HepG2 (cell line): Measurements from ENCODE around the gene USP20. TPM values are rescaled to one million over a fixed set of nuclear protein-coding genes. Genes with fewer than 3 reads are reported as not detected.

ENCODE experiments used
- ATAC-seq: fragments of 200-7000 bp; cut with Tn5 transposase; 3 replicates; pipeline ENCODE4 v1.9.1; 2020; ENCODE audit warnings: mild to moderate bottlenecking, moderate library complexity
- BruUV-seq: library from RNA; stranded (reverse); fragments of 400-500 nt; replicated peaks from 2 replicates; lab custom pipeline; 2021; lab: Mats Ljungman, UMichigan
- CTCF ChIA-PET: fragments of 300-600 bp; formaldehyde crosslinking; extraction: SDS; loops from one replicate; lab custom pipeline; 2021; ENCODE audit warnings: low total read pairs, inconsistent platforms, low intra/inter-chr PET ratio; lab: Yijun Ruan, JAX
- POLR2A ChIA-PET: fragments of 350-600 bp; sonication (Branson Sonifier 250); formaldehyde crosslinking; loops from one replicate; lab custom pipeline; 2020; ENCODE audit warnings: antibody characterized with exemption, inconsistent platforms; lab: Yijun Ruan, JAX
- DNase-seq: peaks from one replicate; pipeline ENCODE4 v3.0.0-alpha.2; 2015; ENCODE audit warnings: low spot score
- FAIRE-seq: peaks from 3 replicates; lab custom pipeline; 2011; peaks lifted over from hg19 to GRCh38; lab: Jason Lieb, UNC
- H2AFZ ChIP-seq: one replicate; pipeline ENCODE4 v1.6.1; 2011; ENCODE audit warnings: low read length, inconsistent platforms
- H3K27ac ChIP-seq: fragments of 300-600 bp; 3 replicates; pipeline ENCODE4 v1.8.0; 2011; ENCODE audit warnings: mixed run types, mild to moderate bottlenecking, mixed read lengths, low read length, inconsistent platforms; ENCODE audit not compliant: insufficient read depth; ENCODE audit errors: extremely low read length
- H3K27me3 ChIP-seq, 2 experiments: fragments of 200-600 bp in 1 of 2; 2 replicates in 1 of 2; 3 replicates in 1 of 2; pipeline versions ENCODE4 v1.6.0 to v1.8.0; 2011; ENCODE audit warnings: low read length in 2 of 2, mild to moderate bottlenecking in 2 of 2, moderate library complexity in 2 of 2, inconsistent platforms in 1 of 2; ENCODE audit not compliant: insufficient read depth in 2 of 2, control insufficient read depth in 1 of 2
- H3K36me3 ChIP-seq, 2 experiments: fragments of 200-600 bp in 1 of 2; replicated peaks in 1 of 2; 2 replicates in 1 of 2; 3 replicates in 1 of 2; pipeline versions ENCODE4 v1.5.1 to v1.8.0; 2011; ENCODE audit warnings: low read length in 2 of 2, inconsistent platforms in 1 of 2; ENCODE audit not compliant: insufficient read depth in 2 of 2, control insufficient read depth in 1 of 2
- H3K4me1 ChIP-seq: 2 replicates; pipeline ENCODE4 v1.5.1; 2012; ENCODE audit warnings: low read length, inconsistent platforms; ENCODE audit not compliant: insufficient read depth
- H3K4me2 ChIP-seq: 2 replicates; pipeline ENCODE4 v1.6.0; 2011; ENCODE audit warnings: low read depth, low read length, inconsistent platforms
- H3K4me3 ChIP-seq, 3 experiments: fragments of 200-600 bp in 1 of 3; sonication (generic), shearing (Covaris generic) in 1 of 3; replicated peaks in 1 of 3; 2 replicates each; pipeline ENCODE4 v1.5.1; 2011 to 2016; ENCODE audit warnings: low read length in 3 of 3, inconsistent platforms in 2 of 3, low read depth in 2 of 3, mild to moderate bottlenecking in 2 of 3, control low read depth in 1 of 3, mixed read lengths in 1 of 3; ENCODE audit not compliant: insufficient read depth in 1 of 3
- H3K79me2 ChIP-seq: one replicate; pipeline ENCODE4 v1.6.1; 2011; ENCODE audit warnings: low read length, inconsistent platforms; ENCODE audit not compliant: insufficient read depth
- H3K9ac ChIP-seq: 2 replicates; pipeline ENCODE4 v1.6.0; 2011; ENCODE audit warnings: mild to moderate bottlenecking, low read depth, low read length, inconsistent platforms; ENCODE audit not compliant: insufficient read depth
- H3K9me3 ChIP-seq: 2 replicates; pipeline ENCODE4 v1.5.1; 2012; ENCODE audit warnings: mild to moderate bottlenecking, low read length
- H4K20me1 ChIP-seq: 2 replicates; pipeline ENCODE4 v1.6.0; 2011; ENCODE audit warnings: inconsistent platforms, mild to moderate bottlenecking, low read length, moderate library complexity; ENCODE audit not compliant: insufficient read depth
- ATF7-NPFF ChIP-seq: sonication (generic); formaldehyde crosslinking; IDR thresholded peaks from 2 replicates; pipeline ENCODE4 v1.8.1; 2023; ENCODE audit warnings: mild to moderate bottlenecking, low read depth, missing genetic modification reagents, moderate library complexity
- NONO ChIP-seq, 2 experiments: fragments of 450-650 bp in 1 of 2; sonication (generic) in 1 of 2; formaldehyde crosslinking in 1 of 2; IDR thresholded peaks in 1 of 2; conservative IDR thresholded peaks in 1 of 2; 2 replicates each; pipeline versions ENCODE4 v1.6.1 to v1.8.0; 2017 to 2022; ENCODE audit warnings: mild to moderate bottlenecking in 1 of 2, missing genetic modification reagents in 1 of 2, moderate library complexity in 1 of 2
- POLR2AphosphoS5 ChIP-seq: IDR thresholded peaks from 2 replicates; pipeline ENCODE4 v1.6.1; 2012; ENCODE audit warnings: low read depth, low read length
- RNF2 ChIP-seq: fragments of 450-650 bp; conservative IDR thresholded peaks from 2 replicates; pipeline ENCODE4 v1.6.1; 2016; ENCODE audit warnings: low read depth
- ZBTB49 ChIP-seq: sonication (generic); formaldehyde crosslinking; IDR thresholded peaks from 2 replicates; pipeline ENCODE4 v1.4.0; 2020; ENCODE audit warnings: missing genetic modification reagents, borderline replicate concordance
- ZNF225 ChIP-seq: sonication (generic); formaldehyde crosslinking; IDR thresholded peaks from 2 replicates; pipeline ENCODE4 v1.4.0; 2020; ENCODE audit warnings: mild to moderate bottlenecking, missing genetic modification reagents
- ZNF333 ChIP-seq: sonication (generic); formaldehyde crosslinking; IDR thresholded peaks from 2 replicates; pipeline ENCODE4 v1.4.0; 2020; ENCODE audit warnings: mild to moderate bottlenecking, missing genetic modification reagents, borderline replicate concordance
- ZNF567 ChIP-seq: sonication (generic); formaldehyde crosslinking; IDR thresholded peaks from 2 replicates; pipeline ENCODE4 v1.8.1; 2023; ENCODE audit warnings: mild to moderate bottlenecking, missing genetic modification reagents, borderline replicate concordance
- ZNF7 ChIP-seq: IDR thresholded peaks from 2 replicates; pipeline ENCODE4 v1.6.1; 2016; ENCODE audit warnings: missing biosample characterization, missing genetic modification reagents
- WGBS: methylation state at CpG from one replicate; pipeline ENCODE4 v1.1.6; 2017; ENCODE audit warnings: low lambda C conversion rate; 5-methylcytosine and 5-hydroxymethylcytosine counted together
- in situ Hi-C: cut with HindIII; loops from 2 replicates; pipeline ENCODE4 v1.10.0; 2017; ENCODE audit warnings: low pct_unique_long_range_greater_than_20kb; ENCODE audit not compliant: extremely low pct_ligation_motif_present
- intact Hi-C: fragments of 100-400 bp; cut with micrococcal nuclease; formaldehyde crosslinking; loops from one replicate; pipeline ENCODE4 v1.10.0; 2022; ENCODE audit not compliant: unreplicated experiment
- polyA plus RNA-seq, 8 experiments: library from polyadenylated mRNA; depleted of rRNA in 3 of 8; stranded (reverse) in 7 of 8; unstranded in 1 of 8; fragments of >200 nt; fragmentation: Illumina TruSeq in 4 of 8; extraction: Trizol in 4 of 8; gene quantifications; 2 replicates each; pipeline versions ENCODE4 v1.2.1 to v1.2.3, GENCODE V29; 2011 to 2016; ENCODE audit warnings: low read depth in 4 of 8, missing spikeins in 1 of 8, mixed read lengths in 1 of 8; ENCODE audit not compliant: insufficient read depth in 1 of 8
- total RNA-seq, 5 experiments: library from RNA; depleted of rRNA; stranded (reverse); fragments of >200 nt; fragmentation: Illumina TruSeq; extraction: Trizol; gene quantifications; 2 replicates each; pipeline ENCODE4 v1.2.3, GENCODE V29; 2016; ENCODE audit warnings: low read depth in 1 of 5
- TF ChIP-seq, protein P1 (sequence below): IDR thresholded peaks from 2 replicates; pipeline ENCODE4 v1.6.1; 2012; ENCODE audit warnings: inconsistent platforms

USP20 gene
- total and polyA plus RNA-seq, 2 of the 13 experiments (the other 11 are each of a cell fraction or from before 2014, with no cell fraction given), result 4.4 to 5.9 TPM

DNA sequence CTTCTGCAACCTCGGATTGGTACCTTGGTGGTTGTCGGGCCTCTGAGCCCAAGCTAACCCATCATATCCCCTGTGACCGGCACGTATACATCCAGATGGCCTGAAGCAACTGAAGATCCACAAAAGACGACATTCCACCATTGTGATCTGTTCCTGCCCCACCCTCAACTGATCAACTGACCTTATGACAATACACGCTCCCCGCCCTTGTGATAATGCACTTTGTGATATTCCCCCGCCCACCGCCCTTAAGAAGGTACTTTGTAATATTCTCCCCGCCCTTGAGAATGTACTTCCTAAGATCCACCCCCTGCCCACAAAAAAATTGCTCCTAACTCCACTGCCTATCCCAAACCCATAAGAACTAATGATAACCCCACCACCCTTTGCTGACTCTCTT, 48.8 kb upstream of the USP20 start:
- FAIRE-seq, result no peak
- CTCF ChIA-PET, result interaction anchor here (0.7 kb wide), 1 partner anchor 48 kb away, joined by 3 read pairs; no protein-coding TSS in a partner anchor
- no peaks in the 10 kb centered on the region for H3K36me3 ChIP-seq

More for the DNA sequence above, 48.8 kb upstream of the USP20 start:
- Histone ChIP-seq H3K79me2 (no peaks in the 10 kb centered on the region), H3K4me2 (no peak overlapping the region), H2AFZ (no peak overlapping the region), H3K4me3 (no peak overlapping the region), H3K9ac (no peak overlapping the region), H3K27me3 (peaks cover 3 to 24% of the 10 kb centered on the region in 2 experiments; a peak in 1 of 5 replicates), H4K20me1 (no peaks in the 10 kb centered on the region), H3K27ac (no peak overlapping the region), H3K4me1 (peaks cover 4% of the 10 kb centered on the region; the same call in 1 of the 2 replicates), H3K9me3 (no peaks in the 10 kb centered on the region)
- in situ Hi-C loops, result loop anchor here (10.0 kb wide), 1 partner anchor 142 kb away; the partner anchor contains the start of gene ASB6
- POLR2A ChIA-PET, result no interaction called here
- intact Hi-C loops, result no loop called here
- TF ChIP-seq ZNF567 (CRISPR knock-in tag) (no peak), RNF2 (no peak), ZBTB49 (CRISPR knock-in tag) (no peak), POLR2AphosphoS5 (no peak), ATF7-NPFF (CRISPR knock-in tag) (no peak), ZNF7 (CRISPR knock-in tag) (no peak), ZNF333 (CRISPR knock-in tag) (no peak), ZNF225 (no peak), NONO (IDR thresholded peaks at IDR 0.05) (no peak), NONO (CRISPR knock-in tag; conservative IDR thresholded peaks at IDR 0.05) (no peak)
- TF ChIP-seq, protein P1, sequence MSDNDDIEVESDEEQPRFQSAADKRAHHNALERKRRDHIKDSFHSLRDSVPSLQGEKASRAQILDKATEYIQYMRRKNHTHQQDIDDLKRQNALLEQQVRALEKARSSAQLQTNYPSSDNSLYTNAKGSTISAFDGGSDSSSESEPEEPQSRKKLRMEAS, result no peak
- BruUV-seq, result no TSS peak
- no peak for ATAC-seq
- DNase-seq, result no peak
- WGBS, result 23% methylated on average over 10 of the region's 10 CpGs
